K562 (cell line): ENCODE data around the gene CYSRT1. TPM values are rescaled to one million over a fixed set of nuclear protein-coding genes. Genes with fewer than 3 reads are reported as not detected.

Experiments
- ATF2 ChIP-seq: sonication (generic); formaldehyde crosslinking; IDR thresholded peaks from 2 replicates; pipeline ENCODE4 v1.8.1; 2022; ENCODE audit warnings: missing genetic modification reagents
- BCOR ChIP-seq: fragments of 450-650 bp; IDR thresholded peaks from 2 replicates; pipeline ENCODE4 v1.6.1; 2016
- BRD4 ChIP-seq: fragments of 200-600 bp; sonication (generic); IDR thresholded peaks from 2 replicates; pipeline ENCODE4 v1.6.1; 2017; ENCODE audit warnings: inconsistent platforms
- CREB3 ChIP-seq: fragments of 450-650 bp; conservative IDR thresholded peaks from 2 replicates; pipeline ENCODE4 v1.6.1; 2016; ENCODE audit warnings: missing genetic modification characterization, low read depth, mild to moderate bottlenecking, missing compliant biosample characterization, moderate library complexity
- EGR1 ChIP-seq: fragments of 450-650 bp; conservative IDR thresholded peaks from 2 replicates; pipeline ENCODE4 v1.6.1; 2017; ENCODE audit warnings: mild to moderate bottlenecking
- EP300 ChIP-seq: IDR thresholded peaks from 2 replicates; pipeline ENCODE4 v1.6.1; 2012; ENCODE audit warnings: low read length, improper control_type of control experiment
- FOXK1 ChIP-seq: sonication (generic); formaldehyde crosslinking; IDR thresholded peaks from 2 replicates; pipeline ENCODE4 v1.8.0; 2022; ENCODE audit warnings: missing genetic modification reagents, mild to moderate bottlenecking, borderline replicate concordance
- HCFC1 ChIP-seq: IDR thresholded peaks from 2 replicates; pipeline ENCODE4 v1.6.1; 2012; ENCODE audit warnings: low read depth, low read length, improper control_type of control experiment
- KDM5B ChIP-seq: fragments of 200-600 bp; sonication (generic); IDR thresholded peaks from 2 replicates; pipeline ENCODE4 v1.6.1; 2012; ENCODE audit warnings: low read depth, mild to moderate bottlenecking, moderate library complexity, low read length, control low read depth, inconsistent platforms; ENCODE audit not compliant: insufficient replicate concordance
- KLF1 ChIP-seq: fragments of 450-650 bp; IDR thresholded peaks from 2 replicates; pipeline ENCODE4 v1.6.1; 2016; ENCODE audit warnings: missing genetic modification characterization, missing compliant biosample characterization
- KLF13 ChIP-seq: fragments of 450-650 bp; IDR thresholded peaks from 2 replicates; pipeline ENCODE4 v1.6.1; 2016; ENCODE audit warnings: missing genetic modification characterization, low read depth, mild to moderate bottlenecking, missing compliant biosample characterization, moderate library complexity, borderline replicate concordance
- MEF2A ChIP-seq: IDR thresholded peaks from 2 replicates; pipeline ENCODE4 v1.6.1; 2011; ENCODE audit warnings: low read depth, mild to moderate bottlenecking, low read length, moderate library complexity; ENCODE audit not compliant: control insufficient read depth
- NFYB ChIP-seq: IDR thresholded peaks from 2 replicates; pipeline ENCODE4 v1.6.1; 2011; ENCODE audit warnings: mild to moderate bottlenecking, moderate library complexity; ENCODE audit not compliant: insufficient read length; ENCODE audit errors: extremely low read depth
- SMARCE1 ChIP-seq: fragments of 450-650 bp; IDR thresholded peaks from 2 replicates; pipeline ENCODE4 v1.7.1; 2016; ENCODE audit warnings: mild to moderate bottlenecking
- SP2 ChIP-seq: IDR thresholded peaks from 2 replicates; pipeline ENCODE4 v1.6.1; 2011; ENCODE audit warnings: mild to moderate bottlenecking, low read depth, low read length, moderate library complexity; ENCODE audit not compliant: poor library complexity, severe bottlenecking; ENCODE audit errors: extremely low read depth
- TAF1 ChIP-seq: IDR thresholded peaks from 2 replicates; pipeline ENCODE4 v1.6.1; 2011; ENCODE audit warnings: mild to moderate bottlenecking, low read length, moderate library complexity; ENCODE audit not compliant: insufficient read depth, control insufficient read depth, severe bottlenecking; ENCODE audit errors: extremely low read depth
- TEAD2 ChIP-seq: fragments of 450-650 bp; IDR thresholded peaks from 2 replicates; pipeline ENCODE4 v1.6.1; 2016; ENCODE audit warnings: missing genetic modification characterization, control low read depth, missing compliant biosample characterization
- USF2 ChIP-seq: sonication (generic); formaldehyde crosslinking; IDR thresholded peaks from 2 replicates; pipeline ENCODE4 v1.5.0; 2020; ENCODE audit warnings: missing genetic modification reagents
- ZBTB26 ChIP-seq: fragments of 450-650 bp; formaldehyde crosslinking; IDR thresholded peaks from 2 replicates; pipeline ENCODE4 v1.4.0; 2022; ENCODE audit warnings: missing genetic modification characterization
- ZFPM2 ChIP-seq: fragments of 250-450 bp; sonication (Bioruptor Pico); IDR thresholded peaks from 2 replicates; pipeline ENCODE4 v1.5.1; 2022; ENCODE audit warnings: mild to moderate bottlenecking
- ZKSCAN1 ChIP-seq: fragments of 150-350 bp; IDR thresholded peaks from 2 replicates; pipeline ENCODE4 v1.6.1; 2016; ENCODE audit warnings: low read depth, low read length
- ZNF175 ChIP-seq: fragments of 200-800 bp; sonication (Bioruptor generic); IDR thresholded peaks from 2 replicates; pipeline ENCODE4 v1.6.1; 2016; ENCODE audit warnings: low read depth, mild to moderate bottlenecking, missing genetic modification characterization, missing compliant biosample characterization
- ZNF354B ChIP-seq: fragments of 250-450 bp; sonication (Bioruptor Pico); IDR thresholded peaks from 2 replicates; pipeline ENCODE4 v1.4.0; 2020
- ZNF384 ChIP-seq: IDR thresholded peaks from 2 replicates; pipeline ENCODE4 v1.6.1; 2012; ENCODE audit warnings: low read depth, low read length, improper control_type of control experiment
- polyA plus RNA-seq, 8 experiments: library from polyadenylated mRNA; depleted of rRNA in 4 of 8; stranded (reverse) in 5 of 8; unstranded in 3 of 8; fragments of >200 nt; fragmentation: Nextera tagmentation in 2 of 8; fragmentation: Illumina TruSeq in 1 of 8; extraction: Ambion mirVana in 2 of 8; extraction: Trizol in 1 of 8; gene quantifications; 2 replicates each; pipeline versions ENCODE4 v1.2.1 to v1.2.3, GENCODE V29; 2011 to 2014; ENCODE audit warnings: inconsistent platforms in 1 of 8, missing spikeins in 1 of 8
- total RNA-seq, 7 experiments: library from RNA; depleted of rRNA in 6 of 7; stranded (reverse); fragments of >200 nt in 6 of 7; fragmentation: Illumina TruSeq in 2 of 7; extraction: Trizol in 2 of 7; gene quantifications; 2 replicates each; pipeline versions ENCODE4 v1.2.1 to v1.2.3, GENCODE V29; 2011 to 2021; ENCODE audit warnings: low replicate concordance in 1 of 7

CYSRT1 gene
- total and polyA plus RNA-seq, 9 of the 15 experiments (the other 6 are each of a cell fraction or from before 2014, with no cell fraction given), result 0.04 to 1.4 (median 0.42) TPM; not detected in 3

GRCh38 chr9:137240841-137241489, 16.0 kb downstream of the CYSRT1 start, which contains the start of gene TUBB4B (continued):
- no peak for TF ChIP-seq USF2
- peak; percentile 99 for TF ChIP-seq TAF1
- TF ChIP-seq ZNF175 (CRISPR knock-in tag), result no peak
- TF ChIP-seq ATF2 (CRISPR knock-in tag), result no peak
- TF ChIP-seq KLF13 (tag), result peak; percentile 57; the same call in 1 of the 2 replicates
- peak; percentile 94 for TF ChIP-seq SP2
- no peak for TF ChIP-seq CREB3
- 0 out of 2 replicates have a peak, but pooled peaks have one; percentile 8 for TF ChIP-seq BCOR
- no peak for TF ChIP-seq SMARCE1
- peak; percentile 30 for TF ChIP-seq ZKSCAN1
- no peak for TF ChIP-seq TEAD2 (tag)
- peak; percentile 99 for TF ChIP-seq KDM5B
- TF ChIP-seq HCFC1, result peak; percentile 65
- peak; percentile 41; the same call in 1 of the 2 replicates for TF ChIP-seq FOXK1 (CRISPR knock-in tag)
- TF ChIP-seq ZFPM2 (CRISPR knock-in tag), result no peak
- TF ChIP-seq BRD4, result no peak
- TF ChIP-seq EGR1, result peak; percentile 94
- peak; percentile 97 for TF ChIP-seq NFYB
- peak; percentile 88 for TF ChIP-seq ZBTB26 (CRISPR knock-in tag)
- TF ChIP-seq ZNF384, result no peak
- no peak; the same call in none of the 2 replicates for TF ChIP-seq EP300
- no peak for TF ChIP-seq MEF2A
- no peak for TF ChIP-seq ZNF354B (CRISPR knock-in tag)
- TF ChIP-seq KLF1 (tag), result peak; percentile 18; the same call in 1 of the 2 replicates
